Measurements from ENCODE around the gene ZMAT5. TPM values are rescaled to one million over a fixed set of nuclear protein-coding genes. Genes with fewer than 3 reads are reported as not detected.
A peak's percentile ranks its signal among the peaks of the same experiment; 100 is the strongest.

ZMAT5 gene
- polyA plus RNA-seq, 1 donor (not counting 4 experiments of a cell fraction or from before 2014, with no cell fraction given) = 11.1 TPM

DNA sequence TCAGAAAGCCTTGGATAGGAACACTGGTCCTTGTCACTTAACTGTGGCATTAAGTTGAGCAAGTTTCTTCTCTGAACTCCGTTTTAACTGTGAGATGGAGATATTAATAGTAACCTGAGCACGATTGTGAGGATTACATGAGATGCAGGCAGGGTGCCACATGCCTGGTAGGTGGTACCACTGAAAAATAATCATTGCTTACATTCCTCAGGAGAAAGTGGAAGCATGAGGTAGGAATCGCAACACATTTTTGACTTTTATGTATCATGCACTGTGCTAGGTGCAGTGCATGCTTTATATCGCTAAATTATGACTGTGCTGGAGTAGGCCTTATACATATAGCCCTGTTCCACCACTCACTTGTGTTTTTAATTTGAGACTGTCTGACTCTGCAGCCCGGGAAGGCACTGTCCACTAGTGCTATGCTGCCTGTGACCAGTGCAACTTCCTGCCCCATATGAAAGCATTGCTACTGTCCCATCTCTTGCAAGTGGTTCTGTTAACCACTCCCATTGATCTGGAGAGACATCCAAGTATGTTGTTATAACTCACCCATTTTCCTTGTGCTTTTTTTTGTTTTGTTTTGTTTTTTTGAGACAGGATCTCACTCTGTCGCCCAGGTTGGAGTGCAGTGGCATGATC is 1.4 kb upstream of the ZMAT5 start:
- no peak for FAIRE-seq
- TF ChIP-seq CTCF (optimal IDR thresholded peaks at IDR 0.05 in 1 of 3, IDR thresholded peaks at IDR 0.05 in 1 of 3, conservative IDR thresholded peaks at IDR 0.05 in 1 of 3; ENCODE audit: extremely low read depth in 1 of 3, insufficient read depth in 2 of 3, low read length in 3 of 3) (no peak), EZH2 (IDR thresholded peaks at IDR 0.05; ENCODE audit: low read length) (no peak)

DNA sequence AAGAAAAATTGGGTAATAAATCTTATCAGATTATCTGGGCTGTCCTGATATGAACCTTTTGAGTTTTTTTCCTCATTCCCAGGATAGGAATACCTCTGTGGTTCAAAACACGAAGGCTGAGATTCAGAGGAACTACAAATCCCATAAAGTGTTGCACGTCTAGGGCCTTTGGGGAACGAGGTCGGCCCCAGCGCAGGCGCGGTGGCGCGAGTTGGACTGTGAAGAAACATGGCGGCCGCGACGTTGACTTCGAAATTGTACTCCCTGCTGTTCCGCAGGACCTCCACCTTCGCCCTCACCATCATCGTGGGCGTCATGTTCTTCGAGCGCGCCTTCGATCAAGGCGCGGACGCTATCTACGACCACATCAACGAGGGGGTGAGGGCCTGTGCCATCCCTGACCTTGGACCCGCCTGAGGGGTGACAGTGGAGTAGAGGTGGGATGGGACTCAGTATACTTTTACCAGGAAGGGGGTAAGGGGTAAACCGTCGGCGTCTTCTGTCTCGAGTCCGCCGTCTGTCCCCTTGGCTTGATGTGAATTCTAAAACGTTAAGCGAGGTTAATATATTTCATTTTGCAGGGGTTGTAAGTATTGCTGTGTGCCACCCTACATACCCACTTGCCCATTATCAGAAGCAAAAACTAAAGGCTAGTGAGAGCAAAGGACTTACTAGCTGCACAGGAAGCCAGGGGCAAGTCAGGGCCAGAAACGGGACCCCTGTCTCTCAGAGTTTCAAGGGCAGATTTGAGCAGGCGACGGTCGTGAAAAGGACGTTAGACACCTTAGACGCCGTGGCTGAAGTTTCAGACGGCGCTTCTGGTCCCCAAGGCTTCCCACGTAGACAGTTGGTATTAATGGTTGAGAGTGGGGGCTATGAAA is 604 bp upstream of the ZMAT5 start, which contains the start of gene UQCR10:
Gene UQCR10 (plus strand): TSS at position 199 of the 881 bp plus-strand sequence. CDS start 30 bp downstream, at position 229.
- TF ChIP-seq CTCF (optimal IDR thresholded peaks at IDR 0.05 in 1 of 3, IDR thresholded peaks at IDR 0.05 in 1 of 3, conservative IDR thresholded peaks at IDR 0.05 in 1 of 3; ENCODE audit: extremely low read depth in 1 of 3, insufficient read depth in 2 of 3, low read length in 3 of 3) (no peak), EZH2 (IDR thresholded peaks at IDR 0.05; ENCODE audit: low read length) (no peak)
- no peak for DNase-seq (ENCODE audit: low read depth, low spot score)

More for the DNA sequence above, 1.4 kb upstream of the ZMAT5 start:
- peak overlapping the region; percentile 87 for H3K27ac ChIP-seq (ENCODE audit: control insufficient read depth, insufficient read depth, low read length)
- no peaks in the 10 kb centered on the region for H3K9me1 ChIP-seq (ENCODE audit: control insufficient read depth, extremely low read depth, insufficient read depth, low read length)
- no peak overlapping the region for H2AFZ ChIP-seq (ENCODE audit: control insufficient read depth, low read length)
- no peaks in the 10 kb centered on the region for H3K9me3 ChIP-seq (ENCODE audit: control insufficient read depth, low read depth, low read length)
- no peak for DNase-seq (ENCODE audit: low read depth, low spot score)
- peaks cover 27% of the 10 kb centered on the region for H3K4me1 ChIP-seq (ENCODE audit: control insufficient read depth, extremely low read depth, insufficient read depth, low read length)
- peak overlapping the region; percentile 92 for H3K4me2 ChIP-seq (ENCODE audit: control insufficient read depth, extremely low read depth, insufficient read depth, low read depth, low read length)
- no peaks in the 10 kb centered on the region for H4K20me1 ChIP-seq (ENCODE audit: control insufficient read depth, extremely low read depth, insufficient read depth, low read length)
- H3K27me3 ChIP-seq (ENCODE audit: control insufficient read depth, extremely low read depth, insufficient read depth, low read length) = no peaks in the 10 kb centered on the region
- H3K79me2 ChIP-seq (ENCODE audit: control insufficient read depth, insufficient read depth, low read length) = peaks cover 34% of the 10 kb centered on the region
- H3K36me3 ChIP-seq (ENCODE audit: control insufficient read depth in 2 of 2, extremely low read depth in 1 of 2, insufficient read depth in 2 of 2, low read length in 2 of 2) = peaks cover 8 to 13% of the 10 kb centered on the region in 2 experiments
- peak overlapping the region; percentile 94 for H3K9ac ChIP-seq (ENCODE audit: control insufficient read depth, extremely low read depth, insufficient read depth, low read length)
- H3K4me3 ChIP-seq (ENCODE audit: control insufficient read depth in 2 of 3, extremely low read depth in 1 of 3, insufficient read depth in 2 of 3, low read depth in 1 of 3, low read length in 3 of 3) = peak overlapping the region; percentile 77 to 98 (median 95)
- dilution Hi-C loops (cut with MboI; ENCODE audit: extremely low pct_ligation_motif_present, low sequenced_read_pairs) = no loop called here

More for the DNA sequence above, 604 bp upstream of the ZMAT5 start, which contains the start of gene UQCR10:
- no peaks in the 10 kb centered on the region for H4K20me1 ChIP-seq (ENCODE audit: control insufficient read depth, extremely low read depth, insufficient read depth, low read length)
- H3K9ac ChIP-seq (ENCODE audit: control insufficient read depth, extremely low read depth, insufficient read depth, low read length) = peak within 1 kb of the TSS; percentile 94
- H3K27ac ChIP-seq (ENCODE audit: control insufficient read depth, insufficient read depth, low read length) = peak within 1 kb of the TSS; percentile 87
- FAIRE-seq = peak; percentile 79
- H3K4me1 ChIP-seq (ENCODE audit: control insufficient read depth, extremely low read depth, insufficient read depth, low read length) = peaks cover 21% of the 10 kb centered on the region
- peaks cover 34% of the 10 kb centered on the region for H3K79me2 ChIP-seq (ENCODE audit: control insufficient read depth, insufficient read depth, low read length)
- H3K36me3 ChIP-seq (ENCODE audit: control insufficient read depth in 2 of 2, extremely low read depth in 1 of 2, insufficient read depth in 2 of 2, low read length in 2 of 2) = peaks cover 8 to 13% of the 10 kb centered on the region in 2 experiments
- H2AFZ ChIP-seq (ENCODE audit: control insufficient read depth, low read length) = peak within 1 kb of the TSS; percentile 99
- peak within 1 kb of the TSS; percentile 77 to 98 (median 95) for H3K4me3 ChIP-seq (ENCODE audit: control insufficient read depth in 2 of 3, extremely low read depth in 1 of 3, insufficient read depth in 2 of 3, low read depth in 1 of 3, low read length in 3 of 3)
- H3K4me2 ChIP-seq (ENCODE audit: control insufficient read depth, extremely low read depth, insufficient read depth, low read depth, low read length) = peak within 1 kb of the TSS; percentile 92
- dilution Hi-C loops (cut with MboI; ENCODE audit: extremely low pct_ligation_motif_present, low sequenced_read_pairs) = no loop called here
- no peaks in the 10 kb centered on the region for H3K9me3 ChIP-seq (ENCODE audit: control insufficient read depth, low read depth, low read length)
- no peaks in the 10 kb centered on the region for H3K9me1 ChIP-seq (ENCODE audit: control insufficient read depth, extremely low read depth, insufficient read depth, low read length)
- no peaks in the 10 kb centered on the region for H3K27me3 ChIP-seq (ENCODE audit: control insufficient read depth, extremely low read depth, insufficient read depth, low read length)
